Measurements from ENCODE around the gene FAF1. TPM values are rescaled to one million over a fixed set of nuclear protein-coding genes. Genes with fewer than 3 reads are reported as not detected.

The FAF1 gene
- total and polyA plus RNA-seq, 9 of the 15 experiments (the other 6 are each of a cell fraction or from before 2014, with no cell fraction given): 48.7 to 225 (median 118) TPM

GRCh38 chr1:50412813-50413476 is 547.1 kb downstream of the FAF1 start:
- Histone ChIP-seq H3K9me1 (ENCODE audit: control insufficient read depth, insufficient read depth, low read length) (no peaks in the 10 kb centered on the region), H3K27me3 (ENCODE audit: control insufficient read depth in 2 of 2, insufficient read depth in 2 of 2, low read length in 2 of 2) (peaks cover 36 to 43% of the 10 kb centered on the region in 2 experiments), H3K36me3 (ENCODE audit: control insufficient read depth, insufficient read depth, low read length) (no peaks in the 10 kb centered on the region), H3K27ac (ENCODE audit: extremely low read depth, low read depth, low read length) (no peak overlapping the region), H3K4me1 (replicated peaks in 1 of 2; ENCODE audit: control insufficient read depth in 2 of 2, insufficient read depth in 2 of 2, low read length in 2 of 2) (peaks cover 0 to 14% of the 10 kb centered on the region in 2 experiments; a peak in 1 of 5 replicates), H3K79me2 (ENCODE audit: control insufficient read depth, insufficient read depth, low read length) (no peaks in the 10 kb centered on the region), H3K4me2 (ENCODE audit: insufficient read depth, low read length) (no peak overlapping the region), H4K20me1 (replicated peaks; ENCODE audit: control insufficient read depth, insufficient read depth, low read length) (0 out of 2 replicates have a peak, but pooled peaks cover 3% of the 10 kb centered on the region), H3K9me3 (replicated peaks; ENCODE audit: control insufficient read depth, insufficient read depth, low read depth, low read length) (no peaks in the 10 kb centered on the region), H3K9ac (ENCODE audit: insufficient read depth in 1 of 2, low read depth in 2 of 2, low read length in 2 of 2) (no peak overlapping the region), H2AFZ (ENCODE audit: low read depth, low read length) (no peak overlapping the region), H3K4me3 (no peak overlapping the region)
- no TSS peak for BruUV-seq (replicated peaks)
- ChIA-PET CTCF (ENCODE audit: low intra/inter-chr PET ratio) (no interaction called here), POLR2A (interaction anchor here (0.6 to 1.5 kb wide), 4 partner anchors 9 to 763 kb away, joined by 3 read pairs; no protein-coding TSS in a partner anchor)
- DNase-seq (ENCODE audit: extremely low read depth in 1 of 4, low spot score in 3 of 4): peak in 1 of 4 experiments; percentile 3
- no peak for FAIRE-seq
- WGBS (ENCODE audit: insufficient coverage, low coverage, missing lambda C conversion rate): 0% methylated on average over 1 of the region's 1 CpG
- in situ Hi-C loops (cut with MboI) (no loop called here), intact Hi-C loops (cut with micrococcal nuclease) (no loop called here)
- no peak for ATAC-seq
- TF ChIP-seq FOXK2 (conservative IDR thresholded peaks at IDR 0.05 in 1 of 2, IDR thresholded peaks at IDR 0.05 in 1 of 2; ENCODE audit: low read depth in 2 of 2) (no peak), CEBPB (tag; IDR thresholded peaks at IDR 0.05) (peak; percentile 48; the same call in 1 of the 2 replicates), CTBP1 (IDR thresholded peaks at IDR 0.05; ENCODE audit: borderline replicate concordance) (no peak), ZBTB8A (IDR thresholded peaks at IDR 0.05; ENCODE audit: partially characterized antibody) (no peak), HSF4 (CRISPR knock-in tag; IDR thresholded peaks at IDR 0.05; ENCODE audit: borderline replicate concordance) (no peak), ATF7 (IDR thresholded peaks at IDR 0.05) (no peak), KDM4B (IDR thresholded peaks at IDR 0.05; ENCODE audit: borderline replicate concordance in 2 of 2, low read depth in 1 of 2) (no peak), E2F5 (CRISPR knock-in tag; IDR thresholded peaks at IDR 0.05) (no peak), ERF (CRISPR knock-in tag; IDR thresholded peaks at IDR 0.05) (no peak), CEBPG (CRISPR knock-in tag; IDR thresholded peaks at IDR 0.05) (no peak), CEBPG (tag; conservative IDR thresholded peaks at IDR 0.05 in 1 of 2, IDR thresholded peaks at IDR 0.05 in 1 of 2) (peak; percentile 56 to 65; a peak in 3 of 4 replicates), PHB2 (IDR thresholded peaks at IDR 0.05; ENCODE audit: low read depth) (no peak), THAP7 (CRISPR knock-in tag; IDR thresholded peaks at IDR 0.05) (no peak), LARP7 (IDR thresholded peaks at IDR 0.05) (no peak), KHSRP (IDR thresholded peaks at IDR 0.05) (no peak), ID3 (CRISPR knock-in tag; IDR thresholded peaks at IDR 0.05) (no peak), ID3 (tag; IDR thresholded peaks at IDR 0.05) (no peak), RCOR1 (IDR thresholded peaks at IDR 0.05; ENCODE audit: borderline replicate concordance in 1 of 2, low read depth in 2 of 2, low read length in 2 of 2) (no peak), ATF3 (IDR thresholded peaks at IDR 0.05) (peak; percentile 19; the same call in 1 of the 2 replicates), ATF3 (CRISPR knock-in tag; conservative IDR thresholded peaks at IDR 0.05) (no peak), ZNF146 (CRISPR knock-in tag; IDR thresholded peaks at IDR 0.05; ENCODE audit: unreplicated experiment) (no peak), STAT5A (IDR thresholded peaks at IDR 0.05; ENCODE audit: borderline replicate concordance, low read length) (no peak)

Measured in K562 (cell line).